Caco-2 (cell line): ENCODE data around the gene BHLHE23. TPM values are rescaled to one million over a fixed set of nuclear protein-coding genes. Genes with fewer than 3 reads are reported as not detected.

Experiments used
- BruUV-seq: library from RNA; stranded (reverse); fragments of 400-500 nt; replicated peaks from 2 replicates; lab custom pipeline; 2021; lab: Mats Ljungman, UMichigan
- CTCF ChIA-PET: fragments of 300-600 bp; sonication (Branson Sonifier 250); formaldehyde crosslinking; loops from one replicate; lab custom pipeline; 2022; ENCODE audit warnings: antibody characterized with exemption; lab: Charles Lee
- POLR2A ChIA-PET: fragments of 300-600 bp; sonication (Branson Sonifier 250); formaldehyde crosslinking; loops from one replicate; lab custom pipeline; 2022; ENCODE audit warnings: antibody characterized with exemption; lab: Charles Lee
- DNase-seq, 2 experiments: peaks; one replicate each; pipeline versions ENCODE4 v3.0.0 to v3.0.0-alpha.2; 2020 to 2022
- H3K27me3 ChIP-seq: replicated peaks from 2 replicates; pipeline ENCODE4 v1.6.0; 2011; ENCODE audit warnings: low read length; ENCODE audit not compliant: control insufficient read depth, insufficient read depth
- H3K36me3 ChIP-seq: 2 replicates; pipeline ENCODE4 v1.5.1; 2011; ENCODE audit warnings: low read length; ENCODE audit not compliant: control insufficient read depth, insufficient read depth
- H3K4me1 ChIP-seq: fragments of 250-450 bp; sonication (Bioruptor Pico); 2 replicates; pipeline ENCODE4 v1.5.1; 2020; ENCODE audit warnings: mild to moderate bottlenecking
- H3K4me3 ChIP-seq: 2 replicates; pipeline ENCODE4 v1.5.1; 2011; ENCODE audit warnings: low read depth, mild to moderate bottlenecking, control low read depth, low read length
- H3K9me3 ChIP-seq: fragments of 250-450 bp; sonication (Bioruptor Pico); 2 replicates; pipeline ENCODE4 v1.5.1; 2020; ENCODE audit warnings: mild to moderate bottlenecking, moderate library complexity
- H3K27ac Mint-ChIP-seq: one replicate; pipeline ENCODE4 v1.8.0; 2022; ENCODE audit warnings: mixed read lengths; ENCODE audit not compliant: unreplicated experiment
- H3K27me3 Mint-ChIP-seq: one replicate; pipeline ENCODE4 v1.8.0; 2022; ENCODE audit warnings: mixed read lengths; ENCODE audit not compliant: insufficient read depth, unreplicated experiment
- H3K36me3 Mint-ChIP-seq: one replicate; pipeline ENCODE4 v1.8.0; 2022; ENCODE audit warnings: mild to moderate bottlenecking, mixed read lengths; ENCODE audit not compliant: insufficient read depth, unreplicated experiment
- H3K4me1 Mint-ChIP-seq: one replicate; pipeline ENCODE4 v1.8.0; 2022; ENCODE audit warnings: low read depth, mixed read lengths; ENCODE audit not compliant: unreplicated experiment
- H3K4me3 Mint-ChIP-seq: one replicate; pipeline ENCODE4 v1.8.0; 2022; ENCODE audit warnings: mild to moderate bottlenecking, moderate library complexity, mixed read lengths; ENCODE audit not compliant: unreplicated experiment
- H3K9me3 Mint-ChIP-seq: one replicate; pipeline ENCODE4 v1.8.0; 2022; ENCODE audit warnings: mixed read lengths; ENCODE audit not compliant: unreplicated experiment
- CTCF ChIP-seq, 2 experiments: fragments of 200-600 bp in 1 of 2; IDR thresholded peaks; 1 replicate in 1 of 2; 2 replicates in 1 of 2; pipeline versions ENCODE4 v1.5.1 to v1.8.0; 2011 to 2022; ENCODE audit warnings: antibody characterized with exemption in 1 of 2, control low read depth in 1 of 2, inconsistent platforms in 1 of 2, low read depth in 1 of 2, low read length in 1 of 2, mild to moderate bottlenecking in 1 of 2, moderate library complexity in 1 of 2; ENCODE audit not compliant: insufficient read depth in 1 of 2, severe bottlenecking in 1 of 2, unreplicated experiment in 1 of 2
- intact Hi-C: fragments of 100-400 bp; cut with micrococcal nuclease; formaldehyde crosslinking; loops from one replicate; pipeline ENCODE4 v1.10.0; 2022; ENCODE audit not compliant: unreplicated experiment
- total RNA-seq: library from RNA; stranded (reverse); gene quantifications from 2 replicates; pipeline ENCODE4 v1.2.3, GENCODE V29; 2022

BHLHE23 gene
- total RNA-seq, 1 experiment from 2014 or later: 0.95 TPM

- ChIA-PET CTCF (interaction anchor here (1.3 to 1.4 kb wide), 2 partner anchors 38 to 120 kb away, joined by 4 read pairs; no protein-coding TSS in a partner anchor), POLR2A (no interaction called here)
- Mint-ChIP-seq H3K27me3 (no peaks in the 10 kb centered on the region), H3K36me3 (no peaks in the 10 kb centered on the region), H3K4me1 (no peaks in the 10 kb centered on the region), H3K9me3 (no peaks in the 10 kb centered on the region), H3K4me3 (no peak overlapping the region), H3K27ac (no peak overlapping the region)
- intact Hi-C loops: no loop called here
- Histone ChIP-seq H3K4me3 (no peak overlapping the region), H3K36me3 (no peaks in the 10 kb centered on the region), H3K4me1 (peaks cover 11% of the 10 kb centered on the region), H3K27me3 (no peaks in the 10 kb centered on the region), H3K9me3 (peaks cover 10% of the 10 kb centered on the region)
- peak in 1 of 2 experiments; percentile 67 for DNase-seq
- BruUV-seq: no TSS peak
- no peak for TF ChIP-seq CTCF (IDR thresholded peaks at IDR 0.05; ENCODE audit: insufficient read depth in 1 of 2, low read depth in 1 of 2, low read length in 1 of 2, severe bottlenecking in 1 of 2, unreplicated experiment in 1 of 2)
These were observed 46.0 kb upstream of the BHLHE23 start for GRCh38 chr20:63052571-63053431.

- Histone ChIP-seq H3K4me3 (no peak overlapping the region), H3K4me1 (peaks cover 11% of the 10 kb centered on the region), H3K27me3 (no peaks in the 10 kb centered on the region), H3K36me3 (no peaks in the 10 kb centered on the region), H3K9me3 (peaks cover 13% of the 10 kb centered on the region)
- no TSS peak for BruUV-seq
- peak in 1 of 2 experiments; percentile 39 for DNase-seq
- no peak for TF ChIP-seq CTCF (IDR thresholded peaks at IDR 0.05; ENCODE audit: insufficient read depth in 1 of 2, low read depth in 1 of 2, low read length in 1 of 2, severe bottlenecking in 1 of 2, unreplicated experiment in 1 of 2)
- intact Hi-C loops: no loop called here
- Mint-ChIP-seq H3K36me3 (no peaks in the 10 kb centered on the region), H3K27me3 (no peaks in the 10 kb centered on the region), H3K4me3 (no peak overlapping the region), H3K4me1 (no peaks in the 10 kb centered on the region), H3K27ac (no peak overlapping the region), H3K9me3 (no peaks in the 10 kb centered on the region)
- ChIA-PET POLR2A (no interaction called here), CTCF (interaction anchor here (1.3 to 1.4 kb wide), 2 partner anchors 37 to 121 kb away, joined by 4 read pairs; no protein-coding TSS in a partner anchor)
These were observed 45.1 kb upstream of the BHLHE23 start for GRCh38 chr20:63051911-63052310.

- no peak overlapping the region for H3K4me3 ChIP-seq
- H3K36me3 Mint-ChIP-seq: no peaks in the 10 kb centered on the region
- ChIA-PET CTCF (no interaction called here), POLR2A (no interaction called here)
- intact Hi-C loops: no loop called here
- no peaks in the 10 kb centered on the region for H3K27me3 Mint-ChIP-seq
- peaks cover 11% of the 10 kb centered on the region for H3K4me1 ChIP-seq
- no peaks in the 10 kb centered on the region for H3K9me3 Mint-ChIP-seq
- BruUV-seq: no TSS peak
- TF ChIP-seq CTCF (IDR thresholded peaks at IDR 0.05; ENCODE audit: insufficient read depth in 1 of 2, low read depth in 1 of 2, low read length in 1 of 2, severe bottlenecking in 1 of 2, unreplicated experiment in 1 of 2): no peak
- peaks cover 13% of the 10 kb centered on the region for H3K9me3 ChIP-seq
- H3K4me1 Mint-ChIP-seq: no peaks in the 10 kb centered on the region
- DNase-seq: no peak
- no peaks in the 10 kb centered on the region for H3K27me3 ChIP-seq
- H3K4me3 Mint-ChIP-seq: no peak overlapping the region
- H3K36me3 ChIP-seq: no peaks in the 10 kb centered on the region
- no peak overlapping the region for H3K27ac Mint-ChIP-seq
These were observed 44.6 kb upstream of the BHLHE23 start for GRCh38 chr20:63051186-63051860.
